Liver (tissue), 9 donors: Measurements from ENCODE around the gene LDLRAD4. TPM values are rescaled to one million over a fixed set of nuclear protein-coding genes. Genes with fewer than 3 reads are reported as not detected.

Experiments
- DNase-seq: peaks from one replicate; pipeline ENCODE4 v3.0.0-alpha.2; 2017; ENCODE audit warnings: low spot score
- H3K27ac ChIP-seq, 2 donors: one replicate each; pipeline ENCODE4 v1.7.0; 2013; ENCODE audit warnings: inconsistent platforms in 2 of 2, low read length in 2 of 2, control low read depth in 1 of 2, low read depth in 1 of 2, mild to moderate bottlenecking in 1 of 2
- H3K27me3 ChIP-seq, 4 donors: one replicate each; pipeline versions ENCODE4 v1.6.1 to v1.7.0; 2013; ENCODE audit warnings: low read length in 3 of 4, inconsistent platforms in 1 of 4, mild to moderate bottlenecking in 1 of 4, moderate library complexity in 1 of 4; ENCODE audit not compliant: control insufficient read depth in 4 of 4, insufficient read depth in 4 of 4
- H3K36me3 ChIP-seq, 4 donors: one replicate each; pipeline versions ENCODE4 v1.6.1 to v1.7.0; 2013; ENCODE audit warnings: low read length in 3 of 4, mild to moderate bottlenecking in 3 of 4, low read depth in 1 of 4, moderate library complexity in 1 of 4; ENCODE audit not compliant: control insufficient read depth in 4 of 4, insufficient read depth in 3 of 4
- H3K4me1 ChIP-seq, 4 donors: one replicate each; pipeline versions ENCODE4 v1.6.1 to v1.7.0; 2013; ENCODE audit warnings: low read length in 3 of 4, mild to moderate bottlenecking in 3 of 4, moderate library complexity in 1 of 4; ENCODE audit not compliant: control insufficient read depth in 4 of 4, insufficient read depth in 4 of 4
- H3K4me3 ChIP-seq, 3 donors: one replicate each; pipeline versions ENCODE4 v1.6.1 to v1.7.0; 2013; ENCODE audit warnings: low read length in 3 of 3, control low read depth in 1 of 3, low read depth in 1 of 3, mild to moderate bottlenecking in 1 of 3
- H3K9ac ChIP-seq, 2 donors: one replicate each; pipeline ENCODE4 v1.7.0; 2013; ENCODE audit warnings: low read length in 2 of 2, mild to moderate bottlenecking in 2 of 2, moderate library complexity in 2 of 2, control low read depth in 1 of 2, low read depth in 1 of 2
- H3K9me3 ChIP-seq, 4 donors: one replicate each; pipeline versions ENCODE4 v1.6.1 to v1.7.0; 2013; ENCODE audit warnings: low read length in 3 of 4; ENCODE audit not compliant: control insufficient read depth in 4 of 4
- EGR1 ChIP-seq, 2 donors: IDR thresholded peaks; 2 replicates each; pipeline ENCODE4 v1.6.1; 2016 to 2018; ENCODE audit warnings: antibody characterized with exemption in 2 of 2, low read depth in 2 of 2
- FOXA1 ChIP-seq: IDR thresholded peaks from 2 replicates; pipeline ENCODE4 v1.6.1; 2016; ENCODE audit warnings: antibody characterized with exemption
- FOXA2 ChIP-seq: IDR thresholded peaks from 2 replicates; pipeline ENCODE4 v1.6.1; 2016; ENCODE audit warnings: antibody characterized with exemption
- GABPA ChIP-seq, 2 donors: IDR thresholded peaks in 1 of 2; conservative IDR thresholded peaks in 1 of 2; 2 replicates each; pipeline ENCODE4 v1.6.1; 2016; ENCODE audit warnings: antibody characterized with exemption in 2 of 2, mild to moderate bottlenecking in 1 of 2, moderate library complexity in 1 of 2
- HNF4A ChIP-seq, 2 donors: conservative IDR thresholded peaks; 2 replicates each; pipeline ENCODE4 v1.6.1; 2016; ENCODE audit warnings: antibody characterized with exemption in 2 of 2, mild to moderate bottlenecking in 2 of 2
- HNF4G ChIP-seq: IDR thresholded peaks from 2 replicates; pipeline ENCODE4 v1.6.1; 2016; ENCODE audit warnings: antibody characterized with exemption
- JUND ChIP-seq, 2 donors: IDR thresholded peaks; 2 replicates each; pipeline ENCODE4 v1.6.1; 2016; ENCODE audit warnings: antibody characterized with exemption in 2 of 2
- NR2F2 ChIP-seq: IDR thresholded peaks from 2 replicates; pipeline ENCODE4 v1.6.1; 2016; ENCODE audit warnings: antibody characterized with exemption
- RAD21 ChIP-seq, 2 donors: IDR thresholded peaks; 2 replicates each; pipeline ENCODE4 v1.6.1; 2016; ENCODE audit warnings: antibody characterized with exemption in 2 of 2, mild to moderate bottlenecking in 2 of 2
- RXRA ChIP-seq, 2 donors: IDR thresholded peaks; 2 replicates each; pipeline ENCODE4 v1.6.1; 2017 to 2018; ENCODE audit warnings: antibody characterized with exemption in 2 of 2, mild to moderate bottlenecking in 1 of 2
- SP1 ChIP-seq: IDR thresholded peaks from 2 replicates; pipeline ENCODE4 v1.6.1; 2018; ENCODE audit warnings: antibody characterized with exemption, mild to moderate bottlenecking
- TAF1 ChIP-seq: conservative IDR thresholded peaks from 2 replicates; pipeline ENCODE4 v1.6.1; 2016; ENCODE audit warnings: antibody characterized with exemption, mild to moderate bottlenecking
- YY1 ChIP-seq: IDR thresholded peaks from 2 replicates; pipeline ENCODE4 v1.6.1; 2016; ENCODE audit warnings: antibody characterized with exemption, mild to moderate bottlenecking
- WGBS: extraction: QIAGEN DNeasy Blood & Tissue Kit; methylation state at CpG from one replicate; pipeline ENCODE4 v1.1.7; 2013; 5-methylcytosine and 5-hydroxymethylcytosine counted together
- polyA plus RNA-seq, 2 donors: library from polyadenylated mRNA; stranded (reverse) in 1 of 2; unstranded in 1 of 2; fragments of 200-250 nt in 1 of 2; fragments of >200 nt in 1 of 2; fragmentation: Nextera tagmentation in 1 of 2; extraction: Ambion mirVana in 1 of 2; gene quantifications; one replicate each; pipeline versions ENCODE4 v1.2.1 to v1.2.3, GENCODE V29; 2013 to 2015
- total RNA-seq, 2 donors: library from RNA; depleted of rRNA; stranded (reverse); fragments of >200 nt; gene quantifications; one replicate each; pipeline ENCODE4 v1.2.3, GENCODE V29; 2014
- TF ChIP-seq, protein P1 (sequence below): IDR thresholded peaks from 2 replicates; pipeline ENCODE4 v1.6.1; 2016; ENCODE audit warnings: antibody characterized with exemption
- TF ChIP-seq, protein P2 (sequence below): IDR thresholded peaks from 2 replicates; pipeline ENCODE4 v1.6.1; 2016; ENCODE audit warnings: antibody characterized with exemption
- TF ChIP-seq, protein P3 (sequence below): fragments of 150-350 bp; IDR thresholded peaks from 2 replicates; pipeline ENCODE4 v1.5.1; 2017; ENCODE audit warnings: improper control_type of control experiment, low read depth, low read length; ENCODE audit not compliant: missing input control
- TF ChIP-seq, protein P4 (sequence below): IDR thresholded peaks from 2 replicates; pipeline ENCODE4 v1.6.1; 2016; ENCODE audit warnings: antibody characterized with exemption
- donor health status: healthy.
- donor health status: healthy.
- donor health status: healthy.
- donor health status: healthy.
- donor health status: healthy.

LDLRAD4 gene
- total and polyA plus RNA-seq, 4 donors: 4.8 to 41.7 (median 12.7) TPM

DNA sequence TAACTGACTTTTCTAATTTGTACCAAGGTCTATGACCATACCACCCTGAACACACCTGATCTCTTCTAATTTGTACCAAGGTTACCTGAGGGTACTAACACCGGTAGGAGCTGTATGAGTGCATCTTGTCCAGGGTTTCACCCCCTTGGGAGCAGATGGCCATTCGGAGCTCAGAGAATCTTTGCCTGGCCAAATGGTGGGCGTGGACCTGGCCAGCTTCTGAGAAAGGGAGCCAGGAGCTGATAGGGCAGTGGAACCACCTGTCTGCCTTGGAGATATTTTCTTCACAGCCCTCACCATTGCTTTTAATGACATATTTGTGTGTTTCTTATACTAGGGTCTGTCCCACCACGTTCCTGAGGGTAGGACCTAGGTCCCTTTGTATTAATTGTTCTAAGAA, 188.9 kb downstream of the LDLRAD4 start:
- TF ChIP-seq HNF4A (conservative IDR thresholded peaks at IDR 0.05): no peak
- Histone ChIP-seq H3K27ac (peak overlapping the region; percentile 9 to 45), H3K9ac (no peak overlapping the region), H3K4me1 (peaks cover 5 to 21% (median 15%) of the 10 kb centered on the region in 4 donors), H3K27me3 (no peaks in the 10 kb centered on the region), H3K4me3 (no peak overlapping the region), H3K36me3 (no peaks in the 10 kb centered on the region), H3K9me3 (no peaks in the 10 kb centered on the region)
- WGBS: 58% methylated on average over 4 of the region's 4 CpGs
- no peak for DNase-seq

DNA sequence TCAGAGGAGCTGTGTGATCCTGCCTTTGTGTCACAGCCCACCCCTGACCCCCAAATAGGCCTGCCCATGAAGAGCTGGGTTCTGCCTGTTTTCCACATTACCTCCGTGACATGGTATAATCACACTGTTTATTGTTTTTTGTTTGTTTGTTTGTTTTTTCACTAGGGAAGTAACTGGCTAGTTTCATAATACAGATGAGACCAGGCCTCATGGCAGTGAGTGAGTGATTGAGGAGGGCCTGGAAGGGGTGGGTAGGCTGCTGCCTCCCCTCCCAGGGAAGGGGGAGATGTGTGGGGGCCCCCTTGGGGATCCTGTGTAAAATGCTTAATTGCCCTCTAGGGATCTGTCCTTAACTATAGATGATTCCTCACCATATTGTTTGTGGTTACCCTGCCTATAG, 190.5 kb downstream of the LDLRAD4 start:
- peaks cover 0 to 3% (median 0%) of the 10 kb centered on the region in 4 donors for H3K36me3 ChIP-seq
- no peak overlapping the region for H3K27ac ChIP-seq
- H3K27me3 ChIP-seq: no peaks in the 10 kb centered on the region
- no peak overlapping the region for H3K9ac ChIP-seq
- WGBS: 93% methylated on average over 1 of the region's 1 CpG
- no peak overlapping the region for H3K4me3 ChIP-seq
- H3K4me1 ChIP-seq: peaks cover 5 to 21% (median 15%) of the 10 kb centered on the region in 4 donors
- H3K9me3 ChIP-seq: no peaks in the 10 kb centered on the region
- DNase-seq: no peak
- no peak for TF ChIP-seq SP1
- TF ChIP-seq, protein P1, sequence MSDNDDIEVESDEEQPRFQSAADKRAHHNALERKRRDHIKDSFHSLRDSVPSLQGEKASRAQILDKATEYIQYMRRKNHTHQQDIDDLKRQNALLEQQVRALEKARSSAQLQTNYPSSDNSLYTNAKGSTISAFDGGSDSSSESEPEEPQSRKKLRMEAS: no peak
- no peak for TF ChIP-seq FOXA1
- no peak for TF ChIP-seq TAF1
- TF ChIP-seq, protein P2, sequence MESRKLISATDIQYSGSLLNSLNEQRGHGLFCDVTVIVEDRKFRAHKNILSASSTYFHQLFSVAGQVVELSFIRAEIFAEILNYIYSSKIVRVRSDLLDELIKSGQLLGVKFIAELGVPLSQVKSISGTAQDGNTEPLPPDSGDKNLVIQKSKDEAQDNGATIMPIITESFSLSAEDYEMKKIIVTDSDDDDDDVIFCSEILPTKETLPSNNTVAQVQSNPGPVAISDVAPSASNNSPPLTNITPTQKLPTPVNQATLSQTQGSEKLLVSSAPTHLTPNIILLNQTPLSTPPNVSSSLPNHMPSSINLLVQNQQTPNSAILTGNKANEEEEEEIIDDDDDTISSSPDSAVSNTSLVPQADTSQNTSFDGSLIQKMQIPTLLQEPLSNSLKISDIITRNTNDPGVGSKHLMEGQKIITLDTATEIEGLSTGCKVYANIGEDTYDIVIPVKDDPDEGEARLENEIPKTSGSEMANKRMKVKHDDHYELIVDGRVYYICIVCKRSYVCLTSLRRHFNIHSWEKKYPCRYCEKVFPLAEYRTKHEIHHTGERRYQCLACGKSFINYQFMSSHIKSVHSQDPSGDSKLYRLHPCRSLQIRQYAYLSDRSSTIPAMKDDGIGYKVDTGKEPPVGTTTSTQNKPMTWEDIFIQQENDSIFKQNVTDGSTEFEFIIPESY: no peak
- no peak for TF ChIP-seq HNF4A (conservative IDR thresholded peaks at IDR 0.05)
- TF ChIP-seq EGR1 (IDR thresholded peaks at IDR 0.05; ENCODE audit: low read depth in 2 of 2): no peak
- TF ChIP-seq RXRA (IDR thresholded peaks at IDR 0.05): no peak
- no peak for TF ChIP-seq FOXA2
- TF ChIP-seq, protein P3, sequence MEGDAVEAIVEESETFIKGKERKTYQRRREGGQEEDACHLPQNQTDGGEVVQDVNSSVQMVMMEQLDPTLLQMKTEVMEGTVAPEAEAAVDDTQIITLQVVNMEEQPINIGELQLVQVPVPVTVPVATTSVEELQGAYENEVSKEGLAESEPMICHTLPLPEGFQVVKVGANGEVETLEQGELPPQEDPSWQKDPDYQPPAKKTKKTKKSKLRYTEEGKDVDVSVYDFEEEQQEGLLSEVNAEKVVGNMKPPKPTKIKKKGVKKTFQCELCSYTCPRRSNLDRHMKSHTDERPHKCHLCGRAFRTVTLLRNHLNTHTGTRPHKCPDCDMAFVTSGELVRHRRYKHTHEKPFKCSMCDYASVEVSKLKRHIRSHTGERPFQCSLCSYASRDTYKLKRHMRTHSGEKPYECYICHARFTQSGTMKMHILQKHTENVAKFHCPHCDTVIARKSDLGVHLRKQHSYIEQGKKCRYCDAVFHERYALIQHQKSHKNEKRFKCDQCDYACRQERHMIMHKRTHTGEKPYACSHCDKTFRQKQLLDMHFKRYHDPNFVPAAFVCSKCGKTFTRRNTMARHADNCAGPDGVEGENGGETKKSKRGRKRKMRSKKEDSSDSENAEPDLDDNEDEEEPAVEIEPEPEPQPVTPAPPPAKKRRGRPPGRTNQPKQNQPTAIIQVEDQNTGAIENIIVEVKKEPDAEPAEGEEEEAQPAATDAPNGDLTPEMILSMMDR: no peak
- no peak for TF ChIP-seq YY1
- TF ChIP-seq HNF4G: no peak
- TF ChIP-seq JUND (IDR thresholded peaks at IDR 0.05): no peak
- no peak for TF ChIP-seq RAD21 (IDR thresholded peaks at IDR 0.05)

DNA sequence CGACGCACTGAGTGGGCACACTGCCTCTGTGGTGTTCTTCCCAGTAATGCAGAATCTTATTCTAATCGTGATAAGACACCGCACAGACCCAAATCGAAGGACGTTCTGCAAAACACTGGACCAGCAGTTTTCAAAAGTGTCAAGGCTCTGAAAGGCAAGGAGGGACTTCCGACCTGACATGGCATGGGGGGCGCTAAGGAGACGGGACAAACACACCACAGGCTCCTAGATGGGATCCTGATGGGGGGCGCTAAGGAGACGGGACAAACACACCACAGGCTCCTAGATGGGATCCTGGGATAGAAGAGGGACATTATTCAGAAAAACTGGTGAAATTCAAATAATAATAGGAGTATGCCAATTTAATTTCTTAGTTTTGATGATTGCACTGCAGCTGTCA, 191.4 kb downstream of the LDLRAD4 start:
- Histone ChIP-seq H3K9ac (no peak overlapping the region), H3K36me3 (peaks cover 0 to 3% (median 0%) of the 10 kb centered on the region in 4 donors), H3K27me3 (no peaks in the 10 kb centered on the region), H3K4me1 (peaks cover 5 to 21% (median 15%) of the 10 kb centered on the region in 4 donors), H3K4me3 (no peak overlapping the region), H3K9me3 (no peaks in the 10 kb centered on the region), H3K27ac (no peak overlapping the region)
- WGBS: 95% methylated on average over 11 of the region's 11 CpGs
- no peak for DNase-seq
- TF ChIP-seq FOXA1 (no peak), YY1 (no peak), EGR1 (IDR thresholded peaks at IDR 0.05; ENCODE audit: low read depth in 2 of 2) (no peak), JUND (IDR thresholded peaks at IDR 0.05) (no peak), HNF4G (no peak), SP1 (no peak), GABPA (IDR thresholded peaks at IDR 0.05 in 1 of 2, conservative IDR thresholded peaks at IDR 0.05 in 1 of 2) (no peak), RXRA (IDR thresholded peaks at IDR 0.05) (no peak), NR2F2 (no peak), RAD21 (IDR thresholded peaks at IDR 0.05) (no peak)
- TF ChIP-seq, protein P1: no peak
- TF ChIP-seq, protein P4, sequence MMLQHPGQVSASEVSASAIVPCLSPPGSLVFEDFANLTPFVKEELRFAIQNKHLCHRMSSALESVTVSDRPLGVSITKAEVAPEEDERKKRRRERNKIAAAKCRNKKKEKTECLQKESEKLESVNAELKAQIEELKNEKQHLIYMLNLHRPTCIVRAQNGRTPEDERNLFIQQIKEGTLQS: no peak
- TF ChIP-seq, protein P2: no peak
